Measurements from ENCODE around the gene SLC29A4. TPM values are rescaled to one million over a fixed set of nuclear protein-coding genes. Genes with fewer than 3 reads are reported as not detected.

SLC29A4 gene
- polyA plus RNA-seq, 1 of the 3 experiments (the other 2 are of a cell fraction): 12.3 TPM

DNA sequence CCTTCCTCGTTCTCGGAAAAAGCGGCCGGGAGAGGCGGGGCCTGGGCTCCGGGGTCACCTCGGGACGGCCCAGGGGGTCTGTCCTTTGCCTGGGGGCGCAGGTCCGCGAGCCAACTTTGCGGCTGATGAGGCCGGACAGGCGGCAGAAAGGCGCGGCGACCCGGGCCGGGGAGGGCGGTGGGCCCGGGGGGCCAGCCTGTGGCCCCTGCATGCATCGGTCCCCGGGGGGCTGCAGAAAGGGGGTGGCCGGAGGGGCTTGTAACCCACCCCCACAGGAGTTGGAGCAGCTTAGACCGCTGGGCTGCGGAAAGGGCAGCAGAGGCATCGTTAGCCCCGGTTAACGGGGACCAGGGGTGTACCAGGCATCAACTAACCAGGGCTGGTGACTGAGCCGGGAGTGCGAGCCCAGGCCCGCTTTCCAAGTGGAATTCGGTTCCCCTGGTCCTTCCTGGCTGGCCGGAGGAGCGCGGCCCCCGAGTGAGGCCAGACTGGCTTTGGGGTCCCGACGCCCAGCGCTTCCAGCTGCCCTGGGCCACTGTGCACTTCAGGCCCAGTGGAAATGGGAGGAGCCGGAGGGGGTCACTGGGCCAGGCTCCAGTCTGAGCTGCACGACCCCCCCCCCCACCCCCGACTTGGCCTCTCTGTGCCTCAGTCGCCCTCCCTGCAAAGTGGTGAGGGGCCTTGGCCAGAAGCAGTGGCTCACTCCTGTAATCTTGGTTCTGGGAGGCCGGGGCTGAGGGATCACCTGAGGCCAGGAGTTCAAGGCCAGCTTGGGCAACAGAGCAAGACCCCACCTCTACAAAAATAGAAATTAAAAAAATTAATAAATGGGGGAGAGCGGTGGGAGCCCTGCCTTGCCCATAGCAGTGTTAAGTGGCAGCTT, 919 bp downstream of the SLC29A4 start:
- H3K36me3 ChIP-seq (replicated peaks in 1 of 2; ENCODE audit: control insufficient read depth in 1 of 2, insufficient read depth in 2 of 2, low read length in 1 of 2): peaks cover 0 to under 1% of the 10 kb centered on the region in 2 experiments
- POLR2A ChIA-PET: interaction anchor here (0.9 to 3.3 kb wide), 2 partner anchors 43 to 274 kb away, joined by 3 to 25 read pairs; no protein-coding TSS in a partner anchor
- H3K9me2 ChIP-seq: no peaks in the 10 kb centered on the region
- no peaks in the 10 kb centered on the region for H3K9me3 ChIP-seq
- WGBS (ENCODE audit: low lambda C conversion rate): 23% methylated on average over 20 of the region's 46 CpGs
- H3K4me2 ChIP-seq: peak overlapping the region; percentile 98
- peak overlapping the region in 1 of 2 experiments; percentile 87; a peak in 2 of 4 replicates for H3K27ac ChIP-seq (ENCODE audit: low read depth in 2 of 2, low read length in 1 of 2)
- DNase-seq: peak; percentile 86
- peak overlapping the region; percentile 65 for H3K9ac ChIP-seq
- H4K20me1 ChIP-seq (ENCODE audit: insufficient read depth): 0 out of 2 replicates have a peak, but pooled peaks cover 3% of the 10 kb centered on the region
- no peaks in the 10 kb centered on the region for H3K79me2 ChIP-seq (ENCODE audit: insufficient read depth)
- H3K27me3 ChIP-seq (ENCODE audit: insufficient read depth): no peaks in the 10 kb centered on the region
- H3F3A ChIP-seq (replicated peaks; ENCODE audit: insufficient read depth): peaks cover 19% of the 10 kb centered on the region
- TF ChIP-seq SMC3 (IDR thresholded peaks at IDR 0.05; ENCODE audit: low read depth, low read length) (no peak), TAF1 (IDR thresholded peaks at IDR 0.05; ENCODE audit: borderline replicate concordance, low read depth, low read length) (no peak), GABPA (IDR thresholded peaks at IDR 0.05; ENCODE audit: low read depth) (no peak), YY1 (IDR thresholded peaks at IDR 0.05; ENCODE audit: low read depth) (no peak), FOSL2 (IDR thresholded peaks at IDR 0.05; ENCODE audit: borderline replicate concordance, low read depth) (no peak), TEAD4 (IDR thresholded peaks at IDR 0.05; ENCODE audit: borderline replicate concordance, insufficient read depth) (no peak), CHD2 (IDR thresholded peaks at IDR 0.05; ENCODE audit: low read length, partially characterized antibody) (no peak), RAD21 (IDR thresholded peaks at IDR 0.05; ENCODE audit: low read length) (no peak)
- TF ChIP-seq, protein P1, sequence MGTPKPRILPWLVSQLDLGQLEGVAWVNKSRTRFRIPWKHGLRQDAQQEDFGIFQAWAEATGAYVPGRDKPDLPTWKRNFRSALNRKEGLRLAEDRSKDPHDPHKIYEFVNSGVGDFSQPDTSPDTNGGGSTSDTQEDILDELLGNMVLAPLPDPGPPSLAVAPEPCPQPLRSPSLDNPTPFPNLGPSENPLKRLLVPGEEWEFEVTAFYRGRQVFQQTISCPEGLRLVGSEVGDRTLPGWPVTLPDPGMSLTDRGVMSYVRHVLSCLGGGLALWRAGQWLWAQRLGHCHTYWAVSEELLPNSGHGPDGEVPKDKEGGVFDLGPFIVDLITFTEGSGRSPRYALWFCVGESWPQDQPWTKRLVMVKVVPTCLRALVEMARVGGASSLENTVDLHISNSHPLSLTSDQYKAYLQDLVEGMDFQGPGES (IDR thresholded peaks at IDR 0.05; ENCODE audit: low read depth, low read length): no peak
- H3K4me1 ChIP-seq (ENCODE audit: control insufficient read depth in 1 of 2, insufficient read depth in 2 of 2, low read depth in 1 of 2, low read length in 1 of 2): peaks cover 4 to 16% of the 10 kb centered on the region in 2 experiments; a peak in 1 of 4 replicates
- CTCF ChIA-PET: interaction anchor here (0.6 to 7.3 kb wide), 11 partner anchors 8 to 174 kb away, joined by 3 to 113 read pairs (median 6); no protein-coding TSS in a partner anchor
- H3K4me3 ChIP-seq (ENCODE audit: low read depth in 2 of 2, low read length in 1 of 2): peak overlapping the region; percentile 63 to 66
- H2AFZ ChIP-seq (ENCODE audit: low read depth): no peak overlapping the region

DNA sequence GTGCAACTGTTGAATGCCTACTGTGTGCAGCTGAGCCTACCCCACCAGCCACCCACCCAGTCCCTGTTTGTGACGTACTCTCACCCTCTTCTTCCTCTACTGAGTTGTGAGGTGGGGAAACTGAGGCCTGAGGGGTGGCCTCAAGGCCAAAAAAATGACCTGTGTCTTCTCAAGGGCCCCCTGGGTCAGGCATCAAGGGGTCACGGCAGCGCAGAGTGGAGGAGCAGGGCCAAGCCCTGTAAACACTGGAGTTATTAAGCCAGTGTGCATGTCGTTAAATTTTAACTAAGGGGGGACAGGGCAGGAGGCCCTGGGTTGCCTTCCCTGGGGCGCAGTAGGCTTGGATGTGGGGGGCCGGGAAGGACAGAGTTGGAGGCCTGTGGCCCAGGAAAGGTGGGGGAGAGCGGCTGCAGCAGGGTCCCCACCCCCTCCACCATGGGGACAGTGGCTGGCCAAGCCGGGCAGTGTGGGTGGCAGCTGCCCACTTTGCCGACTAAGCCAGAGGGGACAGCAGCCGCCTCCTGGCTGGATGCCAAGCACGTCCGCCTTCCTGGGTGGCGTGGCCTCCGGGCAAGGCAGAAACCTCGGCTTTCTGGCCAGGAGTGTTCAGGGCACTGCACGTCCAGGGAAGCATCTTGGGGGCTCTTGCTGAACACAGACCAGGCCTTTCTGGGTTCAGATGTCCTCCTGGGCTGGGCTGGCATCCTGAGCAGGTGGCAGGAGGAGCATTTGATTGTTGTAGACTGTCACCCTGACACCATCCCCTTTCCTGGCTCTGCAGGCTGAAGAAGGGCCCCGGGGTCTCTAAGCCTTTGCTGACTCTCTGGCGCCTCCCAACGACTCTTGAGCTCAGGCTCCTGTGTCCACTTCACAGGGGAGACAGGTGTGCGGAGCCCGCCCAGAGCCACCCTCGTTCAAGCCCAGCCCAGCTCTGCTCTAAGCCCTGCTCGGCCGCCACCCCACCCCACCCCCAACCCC, 1.9 kb downstream of the SLC29A4 start:
- Histone ChIP-seq H3K79me2 (ENCODE audit: insufficient read depth) (no peaks in the 10 kb centered on the region), H2AFZ (ENCODE audit: low read depth) (no peak overlapping the region), H3K36me3 (replicated peaks in 1 of 2; ENCODE audit: control insufficient read depth in 1 of 2, insufficient read depth in 2 of 2, low read length in 1 of 2) (peaks cover 0 to 3% of the 10 kb centered on the region in 2 experiments), H3K27ac (ENCODE audit: low read depth in 2 of 2, low read length in 1 of 2) (peak overlapping the region in 1 of 2 experiments; percentile 87; a peak in 2 of 4 replicates), H3K9ac (no peak overlapping the region), H3K9me2 (no peaks in the 10 kb centered on the region), H3F3A (replicated peaks; ENCODE audit: insufficient read depth) (peaks cover 12% of the 10 kb centered on the region), H3K4me1 (ENCODE audit: control insufficient read depth in 1 of 2, insufficient read depth in 2 of 2, low read depth in 1 of 2, low read length in 1 of 2) (peaks cover 4 to 16% of the 10 kb centered on the region in 2 experiments; a peak in 1 of 4 replicates), H4K20me1 (ENCODE audit: insufficient read depth) (0 out of 2 replicates have a peak, but pooled peaks cover 3% of the 10 kb centered on the region), H3K4me2 (peak overlapping the region; percentile 31), H3K9me3 (no peaks in the 10 kb centered on the region), H3K27me3 (ENCODE audit: insufficient read depth) (no peaks in the 10 kb centered on the region), H3K4me3 (ENCODE audit: low read depth in 2 of 2, low read length in 1 of 2) (peak overlapping the region in 1 of 2 experiments; percentile 63; a peak in 1 of 4 replicates)
- CTCF ChIA-PET: interaction anchor here (0.5 to 7.3 kb wide), 28 partner anchors 9 to 191 kb away, joined by 3 to 113 read pairs (median 4); no protein-coding TSS in a partner anchor
- DNase-seq: peak; percentile 90
- POLR2A ChIA-PET: interaction anchor here (0.6 to 3.3 kb wide), 5 partner anchors 8 to 274 kb away, joined by 3 to 25 read pairs (median 3); no protein-coding TSS in a partner anchor
- WGBS (ENCODE audit: low lambda C conversion rate): 35% methylated on average over 22 of the region's 24 CpGs
- TF ChIP-seq, protein P2, sequence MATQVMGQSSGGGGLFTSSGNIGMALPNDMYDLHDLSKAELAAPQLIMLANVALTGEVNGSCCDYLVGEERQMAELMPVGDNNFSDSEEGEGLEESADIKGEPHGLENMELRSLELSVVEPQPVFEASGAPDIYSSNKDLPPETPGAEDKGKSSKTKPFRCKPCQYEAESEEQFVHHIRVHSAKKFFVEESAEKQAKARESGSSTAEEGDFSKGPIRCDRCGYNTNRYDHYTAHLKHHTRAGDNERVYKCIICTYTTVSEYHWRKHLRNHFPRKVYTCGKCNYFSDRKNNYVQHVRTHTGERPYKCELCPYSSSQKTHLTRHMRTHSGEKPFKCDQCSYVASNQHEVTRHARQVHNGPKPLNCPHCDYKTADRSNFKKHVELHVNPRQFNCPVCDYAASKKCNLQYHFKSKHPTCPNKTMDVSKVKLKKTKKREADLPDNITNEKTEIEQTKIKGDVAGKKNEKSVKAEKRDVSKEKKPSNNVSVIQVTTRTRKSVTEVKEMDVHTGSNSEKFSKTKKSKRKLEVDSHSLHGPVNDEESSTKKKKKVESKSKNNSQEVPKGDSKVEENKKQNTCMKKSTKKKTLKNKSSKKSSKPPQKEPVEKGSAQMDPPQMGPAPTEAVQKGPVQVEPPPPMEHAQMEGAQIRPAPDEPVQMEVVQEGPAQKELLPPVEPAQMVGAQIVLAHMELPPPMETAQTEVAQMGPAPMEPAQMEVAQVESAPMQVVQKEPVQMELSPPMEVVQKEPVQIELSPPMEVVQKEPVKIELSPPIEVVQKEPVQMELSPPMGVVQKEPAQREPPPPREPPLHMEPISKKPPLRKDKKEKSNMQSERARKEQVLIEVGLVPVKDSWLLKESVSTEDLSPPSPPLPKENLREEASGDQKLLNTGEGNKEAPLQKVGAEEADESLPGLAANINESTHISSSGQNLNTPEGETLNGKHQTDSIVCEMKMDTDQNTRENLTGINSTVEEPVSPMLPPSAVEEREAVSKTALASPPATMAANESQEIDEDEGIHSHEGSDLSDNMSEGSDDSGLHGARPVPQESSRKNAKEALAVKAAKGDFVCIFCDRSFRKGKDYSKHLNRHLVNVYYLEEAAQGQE (IDR thresholded peaks at IDR 0.05; ENCODE audit: low read depth, low read length): no peak
- no peak for TF ChIP-seq GATA2 (CRISPR knock-in tag; IDR thresholded peaks at IDR 0.05)
- TF ChIP-seq MEF2A (IDR thresholded peaks at IDR 0.05; ENCODE audit: borderline replicate concordance, low read depth): no peak
- TF ChIP-seq, protein P3, sequence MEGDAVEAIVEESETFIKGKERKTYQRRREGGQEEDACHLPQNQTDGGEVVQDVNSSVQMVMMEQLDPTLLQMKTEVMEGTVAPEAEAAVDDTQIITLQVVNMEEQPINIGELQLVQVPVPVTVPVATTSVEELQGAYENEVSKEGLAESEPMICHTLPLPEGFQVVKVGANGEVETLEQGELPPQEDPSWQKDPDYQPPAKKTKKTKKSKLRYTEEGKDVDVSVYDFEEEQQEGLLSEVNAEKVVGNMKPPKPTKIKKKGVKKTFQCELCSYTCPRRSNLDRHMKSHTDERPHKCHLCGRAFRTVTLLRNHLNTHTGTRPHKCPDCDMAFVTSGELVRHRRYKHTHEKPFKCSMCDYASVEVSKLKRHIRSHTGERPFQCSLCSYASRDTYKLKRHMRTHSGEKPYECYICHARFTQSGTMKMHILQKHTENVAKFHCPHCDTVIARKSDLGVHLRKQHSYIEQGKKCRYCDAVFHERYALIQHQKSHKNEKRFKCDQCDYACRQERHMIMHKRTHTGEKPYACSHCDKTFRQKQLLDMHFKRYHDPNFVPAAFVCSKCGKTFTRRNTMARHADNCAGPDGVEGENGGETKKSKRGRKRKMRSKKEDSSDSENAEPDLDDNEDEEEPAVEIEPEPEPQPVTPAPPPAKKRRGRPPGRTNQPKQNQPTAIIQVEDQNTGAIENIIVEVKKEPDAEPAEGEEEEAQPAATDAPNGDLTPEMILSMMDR (IDR thresholded peaks at IDR 0.05): peak; percentile 39; the same call in 1 of the 2 replicates
- TF ChIP-seq MXI1 (IDR thresholded peaks at IDR 0.05; ENCODE audit: low read depth, low read length): peak; percentile 73; the same call in 1 of the 2 replicates
- TF ChIP-seq SIN3A (IDR thresholded peaks at IDR 0.05; ENCODE audit: borderline replicate concordance, low read depth, low read length): no peak
